Activated B cell treated with CpG ODN at 0.5 μM for 24 hours (primary cell): ENCODE results near the gene CEP55. TPM values are rescaled to one million over a fixed set of nuclear protein-coding genes. Genes with fewer than 3 reads are reported as not detected.
A peak's percentile ranks its signal among the peaks of the same experiment; 100 is the strongest.

ENCODE experiments used
- ATAC-seq: fragments of 200-7000 bp; cut with Tn5 transposase; one replicate; pipeline ENCODE4 v1.10.0; 2021; ENCODE audit warnings: low read depth, mild to moderate bottlenecking, moderate library complexity
- CTCF ChIA-PET: fragments of 350-600 bp; sonication (Branson Sonifier 250); formaldehyde crosslinking; loops from one replicate; lab custom pipeline; 2021; ENCODE audit warnings: antibody characterized with exemption; lab: Charles Lee
- POLR2A ChIA-PET: fragments of 350-600 bp; sonication (Branson Sonifier 250); formaldehyde crosslinking; loops from one replicate; lab custom pipeline; 2021; ENCODE audit warnings: antibody characterized with exemption; lab: Charles Lee
- DNase-seq: peaks from one replicate; pipeline ENCODE4 v3.0.0; 2022
- H3K27ac Mint-ChIP-seq: one replicate; pipeline ENCODE4 v1.8.0; 2020; ENCODE audit warnings: mixed read lengths
- H3K27me3 Mint-ChIP-seq: one replicate; pipeline ENCODE4 v1.8.0; 2021; ENCODE audit warnings: mixed read lengths
- H3K36me3 Mint-ChIP-seq: one replicate; pipeline ENCODE4 v1.8.0; 2021; ENCODE audit warnings: low read depth, mixed read lengths
- H3K4me1 Mint-ChIP-seq: one replicate; pipeline ENCODE4 v1.8.0; 2021; ENCODE audit warnings: mixed read lengths
- H3K4me3 Mint-ChIP-seq: one replicate; pipeline ENCODE4 v1.8.0; 2020; ENCODE audit warnings: mild to moderate bottlenecking, mixed read lengths
- H3K9me3 Mint-ChIP-seq: one replicate; pipeline ENCODE4 v1.8.0; 2020; ENCODE audit warnings: mixed read lengths
- CTCF ChIP-seq: fragments of 200-600 bp; IDR thresholded peaks from one replicate; pipeline ENCODE4 v1.8.0; 2022; ENCODE audit warnings: antibody characterized with exemption, mild to moderate bottlenecking
- intact Hi-C: fragments of 100-400 bp; cut with micrococcal nuclease; formaldehyde crosslinking; loops from one replicate; pipeline ENCODE4 v1.15.1; 2024
- total RNA-seq: library from RNA; stranded (reverse); gene quantifications from 2 replicates; pipeline ENCODE4 v1.2.3, GENCODE V29; 2022

CEP55 gene
- 0.95 and 1.6 TPM in 2 replicates for total RNA-seq

DNA sequence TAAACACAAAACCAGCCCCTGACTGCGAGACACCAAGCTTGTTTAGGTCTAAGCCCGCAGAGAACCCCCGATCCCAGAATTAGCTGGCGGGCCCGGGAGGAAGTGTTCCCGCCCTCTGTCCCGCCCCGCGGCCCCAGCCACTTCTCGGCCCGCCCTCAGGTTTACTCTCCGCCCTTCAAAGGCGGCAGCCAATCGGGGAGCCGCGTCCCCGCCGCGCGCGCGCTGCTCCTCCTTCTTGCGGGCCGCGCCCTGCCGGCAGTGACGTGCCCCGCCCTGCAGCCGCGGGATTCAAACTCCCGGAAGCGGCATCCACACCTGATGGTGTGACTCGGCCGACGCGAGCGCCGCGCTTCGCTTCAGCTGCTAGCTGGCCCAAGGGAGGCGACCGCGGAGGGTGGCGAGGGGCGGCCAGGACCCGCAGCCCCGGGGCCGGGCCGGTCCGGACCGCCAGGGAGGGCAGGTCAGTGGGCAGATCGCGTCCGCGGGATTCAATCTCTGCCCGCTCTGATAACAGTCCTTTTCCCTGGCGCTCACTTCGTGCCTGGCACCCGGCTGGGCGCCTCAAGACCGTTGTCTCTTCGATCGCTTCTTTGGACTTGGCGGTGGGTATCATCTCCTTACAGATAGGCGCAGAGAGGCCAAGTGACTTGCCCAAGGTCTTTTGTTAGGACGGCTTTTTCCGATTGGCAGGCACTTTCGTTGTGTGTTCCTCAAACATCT, at the start of gene CEP55:
TSS of gene CEP55 (plus strand) at position 291 of the 720 bp plus-strand sequence. CDS start 3,440 bp downstream, outside the sequence.
- TF ChIP-seq CTCF, result no peak
- ATAC-seq (peak; percentile 100), DNase-seq (peak; percentile 94)
- intact Hi-C loops, result loop anchor here (1.0 to 10.0 kb wide), 5 partner anchors 14 to 1048 kb away; partner anchors contain the start of genes FRA10AC1, HELLS and MYOF
- H3K27me3 Mint-ChIP-seq, result no peaks in the 10 kb centered on the region
- H3K4me3 Mint-ChIP-seq, result peak within 1 kb of the TSS; percentile 92
- ChIA-PET POLR2A (interaction anchor here (0.5 to 1.2 kb wide), 5 partner anchors 8 to 907 kb away, joined by 3 to 5 read pairs (median 4); no protein-coding TSS in a partner anchor), CTCF (interaction anchor here (1.6 to 2.0 kb wide), 2 partner anchors 14 to 120 kb away, joined by 9 to 11 read pairs; partner anchors contain the start of gene MYOF)
- H3K4me1 Mint-ChIP-seq, result peaks cover 16% of the 10 kb centered on the region
- peak within 1 kb of the TSS; percentile 74 for H3K27ac Mint-ChIP-seq
- H3K9me3 Mint-ChIP-seq, result no peaks in the 10 kb centered on the region
- no peaks in the 10 kb centered on the region for H3K36me3 Mint-ChIP-seq

DNA sequence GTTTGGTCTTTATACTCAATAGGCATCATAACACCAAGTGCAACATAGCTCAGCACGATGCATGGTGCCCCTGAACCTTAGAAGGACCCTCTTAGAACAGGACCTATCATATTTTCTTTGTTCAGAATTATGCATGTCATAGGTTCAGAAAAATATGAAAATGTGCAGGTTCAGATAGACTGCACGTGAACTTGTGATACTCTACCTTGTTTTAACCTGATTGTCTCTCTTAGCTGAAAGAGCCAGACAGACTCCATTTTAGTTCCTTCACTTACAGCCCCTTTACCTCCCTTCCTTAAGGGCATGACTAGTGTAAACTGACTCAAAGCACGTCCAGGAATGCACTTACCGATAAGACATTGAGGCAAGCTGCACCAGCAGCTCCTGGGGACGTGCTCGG, 49.4 kb upstream of the CEP55 start:
- TF ChIP-seq CTCF, result no peak
- no peak for ATAC-seq
- Mint-ChIP-seq H3K4me1 (no peaks in the 10 kb centered on the region), H3K27me3 (no peaks in the 10 kb centered on the region), H3K9me3 (no peaks in the 10 kb centered on the region), H3K27ac (no peak overlapping the region), H3K36me3 (no peaks in the 10 kb centered on the region), H3K4me3 (no peak overlapping the region)
- POLR2A ChIA-PET, result no interaction called here
- no peak for DNase-seq
- intact Hi-C loops, result no loop called here
- CTCF ChIA-PET, result no interaction called here

DNA sequence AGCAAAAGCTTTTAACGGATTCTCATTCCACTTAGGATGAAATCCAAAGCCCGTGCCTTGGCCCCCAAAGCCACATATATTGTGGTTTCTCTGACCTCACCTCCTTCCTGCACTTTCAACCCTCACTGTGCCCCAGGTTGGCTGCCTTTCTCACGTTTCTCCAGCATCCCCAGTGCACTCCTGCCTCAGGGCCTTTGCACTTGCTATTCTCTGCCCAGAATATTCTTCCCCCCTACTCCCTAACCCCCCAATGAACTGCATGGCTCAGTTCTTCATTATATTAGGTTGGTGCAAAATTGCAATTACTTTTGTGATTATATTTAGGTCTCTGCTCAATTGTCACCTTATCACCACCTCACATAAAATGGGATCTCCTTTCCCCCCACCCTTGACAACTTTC, 48.4 kb upstream of the CEP55 start:
- H3K27ac Mint-ChIP-seq, result no peak overlapping the region

GRCh38 chr10:93451244-93451947, 45.0 kb upstream of the CEP55 start:
- Mint-ChIP-seq H3K9me3 (no peaks in the 10 kb centered on the region), H3K27me3 (peaks cover 2% of the 10 kb centered on the region), H3K27ac (no peak overlapping the region), H3K4me3 (no peak overlapping the region), H3K36me3 (no peaks in the 10 kb centered on the region), H3K4me1 (peaks cover 1% of the 10 kb centered on the region)
- ATAC-seq (no peak), DNase-seq (no peak)
- intact Hi-C loops, result no loop called here
- TF ChIP-seq CTCF, result no peak
- POLR2A ChIA-PET, result no interaction called here
- CTCF ChIA-PET, result no interaction called here

More for the DNA sequence above, 48.4 kb upstream of the CEP55 start:
- no peak overlapping the region for H3K4me3 Mint-ChIP-seq
- intact Hi-C loops, result no loop called here
- ChIA-PET POLR2A (no interaction called here), CTCF (no interaction called here)
- peaks cover 1% of the 10 kb centered on the region for H3K4me1 Mint-ChIP-seq
- no peak for TF ChIP-seq CTCF
- H3K27me3 Mint-ChIP-seq, result no peaks in the 10 kb centered on the region
- DNase-seq (no peak), ATAC-seq (no peak)
- H3K9me3 Mint-ChIP-seq, result no peaks in the 10 kb centered on the region
- no peaks in the 10 kb centered on the region for H3K36me3 Mint-ChIP-seq

DNA sequence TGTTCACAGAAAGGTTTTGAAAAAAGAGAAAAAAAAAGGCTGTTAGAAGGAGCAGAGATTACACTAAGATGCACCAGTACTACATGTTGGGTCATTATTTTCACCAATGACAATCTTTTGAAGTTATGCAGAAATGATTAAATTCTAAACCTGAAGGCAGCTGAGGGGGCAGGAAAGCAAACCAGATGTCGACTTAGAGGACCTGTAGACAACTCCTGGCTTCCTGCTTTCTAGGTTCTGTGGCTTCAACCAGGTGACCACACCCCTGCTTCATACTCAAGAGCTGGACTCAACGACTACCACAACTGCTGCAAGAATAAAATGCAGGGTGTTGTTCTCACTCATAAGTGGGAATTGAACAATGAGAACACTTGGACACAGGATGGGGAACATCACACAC, 44.3 kb upstream of the CEP55 start:
- Mint-ChIP-seq H3K27ac (no peak overlapping the region), H3K4me3 (no peak overlapping the region), H3K4me1 (peaks cover 1% of the 10 kb centered on the region), H3K27me3 (peaks cover 2% of the 10 kb centered on the region), H3K9me3 (no peaks in the 10 kb centered on the region), H3K36me3 (no peaks in the 10 kb centered on the region)
- intact Hi-C loops, result no loop called here
- ATAC-seq, result no peak
- ChIA-PET CTCF (no interaction called here), POLR2A (no interaction called here)
- TF ChIP-seq CTCF, result no peak
- DNase-seq, result no peak
